ENCODE results near the gene NEK7.
"Not testable (repeated sequence)": the region's sequence is repeated elsewhere in the genome, so short reads cannot be mapped to it uniquely, and the experiment has no call there.

Gene NEK7

GRCh38 chr1:198191117-198191516 lies 34.3 kb downstream of the NEK7 start:
- no peak for TF ChIP-seq ZNF274 (IDR thresholded peaks at IDR 0.05; ENCODE audit: low read depth, low read length)
- TF ChIP-seq YY1 (IDR thresholded peaks at IDR 0.05; ENCODE audit: insufficient read depth, insufficient read length), result no peak
- no peak for TF ChIP-seq SUZ12 (IDR thresholded peaks at IDR 0.05; ENCODE audit: extremely low read depth, insufficient read depth, insufficient read length)
- no peak for DNase-seq (ENCODE audit: low read depth, low spot score)
- H3K4me1 ChIP-seq (ENCODE audit: insufficient read depth, insufficient read length), result no peaks in the 10 kb centered on the region
- H3K9ac ChIP-seq (ENCODE audit: insufficient read length, low read depth), result no peak overlapping the region
- no peaks in the 10 kb centered on the region for H3K9me3 ChIP-seq (ENCODE audit: insufficient read depth, low read length)
- H3K36me3 ChIP-seq (ENCODE audit: insufficient read depth, insufficient read length, low read length), result no peaks in the 10 kb centered on the region
- no peak overlapping the region for H3K4me3 ChIP-seq (ENCODE audit: insufficient read length, low read depth)
- no peaks in the 10 kb centered on the region for H3K27me3 ChIP-seq (ENCODE audit: insufficient read depth, insufficient read length)

- DNase-seq (ENCODE audit: low read depth, low spot score); H3K9me3 ChIP-seq (ENCODE audit: insufficient read depth, low read length); H3K27me3 ChIP-seq (ENCODE audit: insufficient read depth, insufficient read length); H3K4me3 ChIP-seq (ENCODE audit: insufficient read length, low read depth); H3K4me1 ChIP-seq (ENCODE audit: insufficient read depth, insufficient read length); H3K36me3 ChIP-seq (ENCODE audit: insufficient read depth, insufficient read length, low read length); H3K9ac ChIP-seq (ENCODE audit: insufficient read length, low read depth): not testable (repeated sequence)
Measured at GRCh38 chr1:198193871-198194270, 37.1 kb downstream of the NEK7 start.

GRCh38 chr1:198196630-198197029 lies 39.8 kb downstream of the NEK7 start:
- no peak overlapping the region for H3K4me3 ChIP-seq (ENCODE audit: insufficient read length, low read depth)
- no peaks in the 10 kb centered on the region for H3K9me3 ChIP-seq (ENCODE audit: insufficient read depth, low read length)
- TF ChIP-seq ZNF274 (IDR thresholded peaks at IDR 0.05; ENCODE audit: low read depth, low read length) (no peak), SUZ12 (IDR thresholded peaks at IDR 0.05; ENCODE audit: extremely low read depth, insufficient read depth, insufficient read length) (no peak), YY1 (IDR thresholded peaks at IDR 0.05; ENCODE audit: insufficient read depth, insufficient read length) (no peak)
- no peak overlapping the region for H3K9ac ChIP-seq (ENCODE audit: insufficient read length, low read depth)
- H3K27me3 ChIP-seq (ENCODE audit: insufficient read depth, insufficient read length), result no peaks in the 10 kb centered on the region
- H3K4me1 ChIP-seq (ENCODE audit: insufficient read depth, insufficient read length), result no peaks in the 10 kb centered on the region
- H3K36me3 ChIP-seq (ENCODE audit: insufficient read depth, insufficient read length, low read length), result no peaks in the 10 kb centered on the region
- DNase-seq (ENCODE audit: low read depth, low spot score), result no peak

- Histone ChIP-seq H3K4me1 (ENCODE audit: insufficient read depth, insufficient read length) (no peaks in the 10 kb centered on the region), H3K9ac (ENCODE audit: insufficient read length, low read depth) (no peak overlapping the region), H3K4me3 (ENCODE audit: insufficient read length, low read depth) (no peak overlapping the region), H3K27me3 (ENCODE audit: insufficient read depth, insufficient read length) (no peaks in the 10 kb centered on the region), H3K9me3 (ENCODE audit: insufficient read depth, low read length) (no peaks in the 10 kb centered on the region), H3K36me3 (ENCODE audit: insufficient read depth, insufficient read length, low read length) (no peaks in the 10 kb centered on the region)
- DNase-seq (ENCODE audit: low read depth, low spot score), result no peak
- TF ChIP-seq SUZ12 (IDR thresholded peaks at IDR 0.05; ENCODE audit: extremely low read depth, insufficient read depth, insufficient read length), result no peak
- no peak for TF ChIP-seq ZNF274 (IDR thresholded peaks at IDR 0.05; ENCODE audit: low read depth, low read length)
Measured at GRCh38 chr1:198197285-198197684, 40.5 kb downstream of the NEK7 start.

GRCh38 chr1:198199105-198199504 lies 42.3 kb downstream of the NEK7 start:
- Histone ChIP-seq H3K9ac (ENCODE audit: insufficient read length, low read depth) (no peak overlapping the region), H3K4me3 (ENCODE audit: insufficient read length, low read depth) (no peak overlapping the region), H3K36me3 (ENCODE audit: insufficient read depth, insufficient read length, low read length) (no peaks in the 10 kb centered on the region), H3K9me3 (ENCODE audit: insufficient read depth, low read length) (no peaks in the 10 kb centered on the region), H3K4me1 (ENCODE audit: insufficient read depth, insufficient read length) (no peaks in the 10 kb centered on the region), H3K27me3 (ENCODE audit: insufficient read depth, insufficient read length) (no peaks in the 10 kb centered on the region)
- TF ChIP-seq ZNF274 (IDR thresholded peaks at IDR 0.05; ENCODE audit: low read depth, low read length) (no peak), SUZ12 (IDR thresholded peaks at IDR 0.05; ENCODE audit: extremely low read depth, insufficient read depth, insufficient read length) (no peak), YY1 (IDR thresholded peaks at IDR 0.05; ENCODE audit: insufficient read depth, insufficient read length) (no peak)
- no peak for DNase-seq (ENCODE audit: low read depth, low spot score)

GRCh38 chr1:198201956-198202784 lies 45.4 kb downstream of the NEK7 start:
- DNase-seq (ENCODE audit: low read depth, low spot score), result no peak
- TF ChIP-seq SUZ12 (IDR thresholded peaks at IDR 0.05; ENCODE audit: extremely low read depth, insufficient read depth, insufficient read length) (no peak), YY1 (IDR thresholded peaks at IDR 0.05; ENCODE audit: insufficient read depth, insufficient read length) (no peak), ZNF274 (IDR thresholded peaks at IDR 0.05; ENCODE audit: low read depth, low read length) (no peak)
- Histone ChIP-seq H3K27me3 (ENCODE audit: insufficient read depth, insufficient read length) (no peaks in the 10 kb centered on the region), H3K36me3 (ENCODE audit: insufficient read depth, insufficient read length, low read length) (no peaks in the 10 kb centered on the region), H3K4me3 (ENCODE audit: insufficient read length, low read depth) (no peak overlapping the region), H3K9me3 (ENCODE audit: insufficient read depth, low read length) (no peaks in the 10 kb centered on the region), H3K9ac (ENCODE audit: insufficient read length, low read depth) (no peak overlapping the region), H3K4me1 (ENCODE audit: insufficient read depth, insufficient read length) (no peaks in the 10 kb centered on the region)

GRCh38 chr1:198203434-198203833 lies 46.6 kb downstream of the NEK7 start:
- no peak for DNase-seq (ENCODE audit: low read depth, low spot score)
- TF ChIP-seq SUZ12 (IDR thresholded peaks at IDR 0.05; ENCODE audit: extremely low read depth, insufficient read depth, insufficient read length) (no peak), ZNF274 (IDR thresholded peaks at IDR 0.05; ENCODE audit: low read depth, low read length) (no peak)
- Histone ChIP-seq H3K9me3 (ENCODE audit: insufficient read depth, low read length) (no peaks in the 10 kb centered on the region), H3K9ac (ENCODE audit: insufficient read length, low read depth) (no peak overlapping the region), H3K4me1 (ENCODE audit: insufficient read depth, insufficient read length) (no peaks in the 10 kb centered on the region), H3K27me3 (ENCODE audit: insufficient read depth, insufficient read length) (no peaks in the 10 kb centered on the region), H3K36me3 (ENCODE audit: insufficient read depth, insufficient read length, low read length) (no peaks in the 10 kb centered on the region), H3K4me3 (ENCODE audit: insufficient read length, low read depth) (no peak overlapping the region)

Measured in NT2/D1 (cell line).